Measurements from ENCODE around the gene SNAPC2. TPM values are rescaled to one million over a fixed set of nuclear protein-coding genes. Genes with fewer than 3 reads are reported as not detected.

SNAPC2 gene
- total RNA-seq, 1 donor from 2014 or later, result 19.5 TPM

DNA sequence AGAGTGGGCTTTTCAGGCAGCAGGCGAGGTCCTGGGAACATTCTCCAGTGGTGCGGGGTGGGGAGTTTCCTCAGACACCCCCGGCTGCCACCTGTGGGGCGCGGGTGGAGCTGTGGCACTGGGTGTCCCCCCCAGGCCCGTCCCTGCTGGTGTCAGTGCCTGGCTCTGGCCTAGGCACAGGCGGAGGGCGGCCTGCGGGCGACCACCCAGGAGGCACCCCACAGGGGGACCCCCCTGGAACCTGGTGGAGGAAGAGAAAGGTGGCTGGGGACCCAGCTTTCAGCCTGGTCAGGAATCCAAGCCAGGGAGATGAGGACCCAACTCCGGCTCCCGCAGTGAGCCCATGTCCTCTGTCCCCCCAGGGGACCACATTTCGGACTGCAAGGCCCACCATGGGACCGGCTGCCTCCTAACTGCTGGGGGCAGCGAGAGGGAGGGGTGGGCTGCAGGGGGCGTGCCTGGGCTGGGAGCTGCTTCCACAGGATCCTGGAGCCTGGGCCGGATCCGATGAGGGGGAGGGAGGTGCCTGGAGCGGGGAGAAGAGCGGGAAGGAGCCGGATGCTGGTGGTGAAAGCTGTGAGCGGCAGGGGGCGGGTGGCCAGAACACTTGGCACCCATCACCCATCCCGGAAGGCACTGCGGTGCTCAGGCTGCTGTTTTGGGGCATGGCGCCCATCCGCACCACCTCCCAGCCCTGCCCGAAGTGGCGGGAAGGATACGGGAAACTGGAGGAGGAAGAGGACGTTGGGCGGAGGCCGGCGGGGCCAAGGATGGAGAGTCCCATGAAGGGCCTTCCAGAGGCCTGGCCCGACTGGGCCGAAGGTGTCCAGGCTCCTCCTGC, 11.3 kb downstream of the SNAPC2 start:
- intact Hi-C loops (cut with micrococcal nuclease), result no loop called here
- no peak overlapping the region for H3K4me3 Mint-ChIP-seq (ENCODE audit: low read depth)
- no peak for DNase-seq (ENCODE audit: low spot score)
- no peaks in the 10 kb centered on the region for H3K9me3 Mint-ChIP-seq
- H3K36me3 Mint-ChIP-seq (ENCODE audit: low read depth), result peaks cover 43% of the 10 kb centered on the region
- no peak overlapping the region for H3K27ac Mint-ChIP-seq
- H3K4me1 Mint-ChIP-seq (ENCODE audit: low read depth), result peaks cover 9% of the 10 kb centered on the region
- H3K27me3 Mint-ChIP-seq (ENCODE audit: low read depth), result no peaks in the 10 kb centered on the region

DNA sequence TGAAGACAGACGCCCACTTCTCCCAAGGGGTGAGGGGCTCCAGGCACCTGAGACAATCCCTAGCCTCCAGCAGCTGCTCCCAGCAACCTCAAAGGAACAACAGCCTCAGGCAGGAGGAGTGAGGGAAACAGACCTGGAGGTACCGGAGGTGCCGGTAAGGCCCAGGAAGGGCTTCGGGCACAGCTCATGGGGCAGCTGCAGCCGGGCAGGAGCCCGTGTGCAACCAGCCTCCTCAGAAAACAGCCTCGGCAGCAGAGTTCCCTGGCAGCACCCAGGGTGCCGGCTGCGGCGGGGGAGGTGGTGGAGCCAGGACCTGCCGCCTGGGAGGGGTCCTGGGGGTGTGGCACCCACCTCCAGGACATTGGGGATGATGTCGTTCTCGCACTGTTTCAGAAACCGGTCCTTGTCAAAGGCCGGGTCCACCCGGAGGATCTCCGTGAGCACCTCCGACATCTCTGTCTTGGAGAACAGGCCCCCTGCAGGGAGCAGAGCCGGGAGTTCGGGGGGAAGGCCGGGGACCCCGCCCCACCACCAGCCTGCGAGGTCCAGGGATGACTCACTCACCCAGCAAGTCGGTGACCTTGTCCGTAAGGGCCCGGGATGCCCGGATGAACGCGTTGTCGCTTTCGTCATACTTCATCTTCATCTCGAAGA, 12.3 kb downstream of the SNAPC2 start:
- Mint-ChIP-seq H3K4me1 (ENCODE audit: low read depth) (peaks cover 9% of the 10 kb centered on the region), H3K9me3 (no peaks in the 10 kb centered on the region), H3K27ac (no peak overlapping the region), H3K4me3 (ENCODE audit: low read depth) (no peak overlapping the region), H3K36me3 (ENCODE audit: low read depth) (peaks cover 46% of the 10 kb centered on the region), H3K27me3 (ENCODE audit: low read depth) (no peaks in the 10 kb centered on the region)
- intact Hi-C loops (cut with micrococcal nuclease), result no loop called here
- no peak for DNase-seq (ENCODE audit: low spot score)

DNA sequence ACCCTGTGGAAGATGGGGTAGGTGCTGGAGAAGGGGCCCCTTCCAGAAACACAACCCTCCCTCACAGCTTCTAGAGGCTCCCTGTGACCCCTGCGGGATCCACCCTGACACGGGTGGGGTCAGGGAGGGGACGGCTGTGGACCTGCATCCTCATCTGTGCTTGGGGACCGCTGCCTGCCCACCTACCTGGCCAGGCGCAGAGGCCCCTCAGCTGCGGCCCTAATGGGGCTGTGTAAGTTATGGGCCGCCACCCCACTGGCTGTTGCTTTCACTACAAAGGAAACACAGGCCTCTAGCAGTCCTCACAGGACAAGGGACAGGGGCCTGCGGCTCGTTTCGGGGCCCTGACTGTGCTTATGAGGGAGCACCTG, 12.8 kb downstream of the SNAPC2 start:
- Mint-ChIP-seq H3K36me3 (ENCODE audit: low read depth) (peaks cover 46% of the 10 kb centered on the region), H3K27ac (no peak overlapping the region), H3K4me1 (ENCODE audit: low read depth) (peaks cover 9% of the 10 kb centered on the region), H3K4me3 (ENCODE audit: low read depth) (no peak overlapping the region), H3K27me3 (ENCODE audit: low read depth) (no peaks in the 10 kb centered on the region), H3K9me3 (no peaks in the 10 kb centered on the region)
- intact Hi-C loops (cut with micrococcal nuclease), result no loop called here
- no peak for DNase-seq (ENCODE audit: low spot score)

- H3K27me3 Mint-ChIP-seq (ENCODE audit: low read depth), result no peaks in the 10 kb centered on the region
- no peak overlapping the region for H3K27ac Mint-ChIP-seq
- peaks cover 6% of the 10 kb centered on the region for H3K4me1 Mint-ChIP-seq (ENCODE audit: low read depth)
- H3K36me3 Mint-ChIP-seq (ENCODE audit: low read depth), result peaks cover 43% of the 10 kb centered on the region
- H3K9me3 Mint-ChIP-seq, result no peaks in the 10 kb centered on the region
- no peak overlapping the region for H3K4me3 Mint-ChIP-seq (ENCODE audit: low read depth)
- intact Hi-C loops (cut with micrococcal nuclease), result no loop called here
- no peak for DNase-seq (ENCODE audit: low spot score)
Observed at GRCh38 chr19:7933411-7933810, 13.3 kb downstream of the SNAPC2 start.

- Mint-ChIP-seq H3K4me1 (ENCODE audit: low read depth) (peaks cover 3% of the 10 kb centered on the region), H3K27me3 (ENCODE audit: low read depth) (no peaks in the 10 kb centered on the region), H3K4me3 (ENCODE audit: low read depth) (no peak overlapping the region), H3K36me3 (ENCODE audit: low read depth) (peaks cover 44% of the 10 kb centered on the region), H3K9me3 (no peaks in the 10 kb centered on the region), H3K27ac (no peak overlapping the region)
- intact Hi-C loops (cut with micrococcal nuclease), result no loop called here
- DNase-seq (ENCODE audit: low spot score), result no peak
Observed at GRCh38 chr19:7933828-7934725, 13.9 kb downstream of the SNAPC2 start.

GRCh38 chr19:7934766-7935165, 14.6 kb downstream of the SNAPC2 start:
- H3K4me3 Mint-ChIP-seq (ENCODE audit: low read depth), result no peak overlapping the region
- intact Hi-C loops (cut with micrococcal nuclease), result no loop called here
- no peaks in the 10 kb centered on the region for H3K4me1 Mint-ChIP-seq (ENCODE audit: low read depth)
- no peak for DNase-seq (ENCODE audit: low spot score)
- no peaks in the 10 kb centered on the region for H3K27me3 Mint-ChIP-seq (ENCODE audit: low read depth)
- H3K9me3 Mint-ChIP-seq, result no peaks in the 10 kb centered on the region
- no peak overlapping the region for H3K27ac Mint-ChIP-seq
- H3K36me3 Mint-ChIP-seq (ENCODE audit: low read depth), result peaks cover 45% of the 10 kb centered on the region

GRCh38 chr19:7940841-7941240, 20.7 kb downstream of the SNAPC2 start:
- H3K4me1 Mint-ChIP-seq (ENCODE audit: low read depth), result peaks cover 15% of the 10 kb centered on the region
- no peak for DNase-seq (ENCODE audit: low spot score)
- H3K27ac Mint-ChIP-seq, result peak overlapping the region; percentile 43
- peak overlapping the region; percentile 47 for H3K4me3 Mint-ChIP-seq (ENCODE audit: low read depth)
- intact Hi-C loops (cut with micrococcal nuclease), result loop anchor here (10.0 kb wide), 1 partner anchor 314 kb away; no protein-coding TSS in a partner anchor
- no peaks in the 10 kb centered on the region for H3K27me3 Mint-ChIP-seq (ENCODE audit: low read depth)
- no peaks in the 10 kb centered on the region for H3K9me3 Mint-ChIP-seq
- H3K36me3 Mint-ChIP-seq (ENCODE audit: low read depth), result peaks cover 26% of the 10 kb centered on the region

GRCh38 chr19:7941895-7942596, 21.9 kb downstream of the SNAPC2 start:
- Mint-ChIP-seq H3K36me3 (ENCODE audit: low read depth) (peaks cover 19% of the 10 kb centered on the region), H3K27me3 (ENCODE audit: low read depth) (no peaks in the 10 kb centered on the region), H3K27ac (no peak overlapping the region), H3K4me3 (ENCODE audit: low read depth) (peak overlapping the region; percentile 84), H3K4me1 (ENCODE audit: low read depth) (peaks cover 15% of the 10 kb centered on the region), H3K9me3 (no peaks in the 10 kb centered on the region)
- DNase-seq (ENCODE audit: low spot score), result no peak
- intact Hi-C loops (cut with micrococcal nuclease), result loop anchor here (10.0 kb wide), 1 partner anchor 313 kb away; no protein-coding TSS in a partner anchor

DNA sequence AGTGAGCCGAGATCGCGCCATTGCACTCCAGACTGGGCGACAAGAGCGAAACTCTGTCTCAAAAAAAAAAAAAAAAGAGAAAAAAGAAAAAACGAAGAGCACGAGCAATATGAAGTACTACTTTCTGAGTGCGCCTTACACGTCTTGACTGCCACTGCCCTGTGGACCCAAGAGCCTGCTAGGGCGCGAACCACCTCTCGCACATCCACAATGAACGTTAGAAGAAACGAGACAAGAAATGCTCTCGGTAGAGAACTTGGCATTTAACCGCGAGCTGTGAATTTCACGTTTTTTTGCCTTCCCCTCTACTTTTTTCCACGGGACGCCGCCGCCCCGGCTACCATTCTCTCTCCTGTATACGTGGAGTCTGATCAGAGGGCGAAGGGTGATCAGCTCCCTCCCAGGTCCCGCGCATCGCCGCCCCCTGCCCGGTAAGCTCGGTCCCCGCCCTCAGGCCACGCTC, 22.9 kb downstream of the SNAPC2 start:
- DNase-seq (ENCODE audit: low spot score), result no peak
- Mint-ChIP-seq H3K27ac (peak overlapping the region; percentile 93), H3K9me3 (no peaks in the 10 kb centered on the region), H3K4me3 (ENCODE audit: low read depth) (peak overlapping the region; percentile 84), H3K4me1 (ENCODE audit: low read depth) (peaks cover 15% of the 10 kb centered on the region), H3K36me3 (ENCODE audit: low read depth) (peaks cover 19% of the 10 kb centered on the region), H3K27me3 (ENCODE audit: low read depth) (no peaks in the 10 kb centered on the region)
- intact Hi-C loops (cut with micrococcal nuclease), result loop anchor here (1.0 to 10.0 kb wide), 3 partner anchors 23 to 312 kb away; partner anchors contain the start of gene SNAPC2

DNA sequence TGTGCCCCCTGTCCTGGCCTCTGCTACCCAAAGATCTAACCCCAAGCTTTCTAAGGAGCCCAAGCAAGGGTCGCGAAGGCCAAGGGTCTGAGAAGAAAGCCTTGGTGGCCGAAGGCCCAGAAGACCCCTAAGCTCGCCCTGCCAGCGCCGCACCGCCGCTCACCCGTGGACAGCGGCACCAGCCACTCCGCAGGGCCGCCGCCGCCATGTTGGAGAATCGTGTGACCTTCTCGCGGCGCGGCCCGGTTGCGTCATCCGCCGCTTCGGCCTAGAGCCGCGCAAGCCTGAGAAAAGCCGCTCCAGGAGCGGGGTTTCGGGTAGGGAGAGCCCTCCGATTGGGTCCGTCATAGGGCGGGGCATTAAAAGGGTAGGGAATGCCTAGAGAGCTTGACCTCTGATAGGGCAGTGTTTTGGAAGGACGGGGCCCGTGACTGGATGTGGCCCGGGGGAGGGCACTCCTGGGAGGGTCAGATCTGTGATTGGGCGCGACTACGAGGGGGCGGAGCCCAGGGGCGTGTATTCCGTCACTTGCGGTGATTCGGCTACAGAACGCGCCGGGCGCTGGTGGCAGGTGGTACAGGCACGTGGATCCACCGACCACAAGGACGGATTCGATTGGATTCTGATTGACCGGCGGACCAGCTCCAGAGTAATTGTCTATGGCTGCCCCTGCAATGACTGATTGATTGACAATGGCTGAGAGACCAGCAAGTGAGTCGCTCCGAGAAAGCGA, 23.5 kb downstream of the SNAPC2 start, which contains the start of gene TIMM44:
Gene TIMM44, minus strand, starts transcription at position 223 of the 733 bp plus-strand sequence. Its CDS starts 15 bp downstream, at position 208.
- peaks cover 15% of the 10 kb centered on the region for H3K4me1 Mint-ChIP-seq (ENCODE audit: low read depth)
- no peaks in the 10 kb centered on the region for H3K27me3 Mint-ChIP-seq (ENCODE audit: low read depth)
- peaks cover 19% of the 10 kb centered on the region for H3K36me3 Mint-ChIP-seq (ENCODE audit: low read depth)
- peak; percentile 99 for DNase-seq (ENCODE audit: low spot score)
- no peaks in the 10 kb centered on the region for H3K9me3 Mint-ChIP-seq
- intact Hi-C loops (cut with micrococcal nuclease), result loop anchor here (1.0 to 10.0 kb wide), 3 partner anchors 23 to 311 kb away; partner anchors contain the start of gene SNAPC2
- peak within 1 kb of the TSS; percentile 93 for H3K27ac Mint-ChIP-seq
- H3K4me3 Mint-ChIP-seq (ENCODE audit: low read depth), result peak within 1 kb of the TSS; percentile 84

GRCh38 chr19:7944177-7944761, 24.1 kb downstream of the SNAPC2 start:
- DNase-seq (ENCODE audit: low spot score), result peak; percentile 79
- peaks cover 15% of the 10 kb centered on the region for H3K4me1 Mint-ChIP-seq (ENCODE audit: low read depth)
- no peaks in the 10 kb centered on the region for H3K9me3 Mint-ChIP-seq
- H3K4me3 Mint-ChIP-seq (ENCODE audit: low read depth), result peak overlapping the region; percentile 84
- H3K36me3 Mint-ChIP-seq (ENCODE audit: low read depth), result peaks cover 14% of the 10 kb centered on the region
- intact Hi-C loops (cut with micrococcal nuclease), result loop anchor here (10.0 kb wide), 1 partner anchor 311 kb away; no protein-coding TSS in a partner anchor
- no peaks in the 10 kb centered on the region for H3K27me3 Mint-ChIP-seq (ENCODE audit: low read depth)
- H3K27ac Mint-ChIP-seq, result peak overlapping the region; percentile 93

All from activated T-helper 2 cell treated with anti-CD3 and anti-CD28 coated beads, Interferon-gamma antibody, Interleukin-2, Interleukin-4, amounts not matched to agents 10 μg/mL and 5 μg/mL and 100 μg/mL, durations not matched to agents 14 hours and 24 hours and 36 hours (primary cell).